HG02759 (cell line): Measurements from ENCODE around the gene KDM1A.

Experiments
- ATAC-seq: cut with Tn5 transposase; IDR thresholded peaks from one replicate; pipeline ENCODE4 v1.9.1; 2021; ENCODE audit warnings: mild to moderate bottlenecking, moderate library complexity; ENCODE audit not compliant: unreplicated experiment

KDM1A gene

GRCh38 chr1:23103001-23103889 is 84.0 kb downstream of the KDM1A start:
- no peak for ATAC-seq

- no peak for ATAC-seq
Measured at GRCh38 chr1:23108918-23109533, 89.8 kb downstream of the KDM1A start.

- ATAC-seq = no peak
Measured at GRCh38 chr1:23110391-23110790, 91.1 kb downstream of the KDM1A start.

- no peak for ATAC-seq
Measured at GRCh38 chr1:23111600-23112535, 92.6 kb downstream of the KDM1A start.

GRCh38 chr1:23114424-23115079 is 95.3 kb downstream of the KDM1A start:
- no peak for ATAC-seq

- ATAC-seq = no peak
Measured at GRCh38 chr1:23116216-23116836, 97.1 kb downstream of the KDM1A start.

- ATAC-seq = no peak
Measured at GRCh38 chr1:23116921-23117699, 97.8 kb downstream of the KDM1A start.

GRCh38 chr1:23118407-23118806 is 99.1 kb downstream of the KDM1A start:
- ATAC-seq = no peak

- ATAC-seq = no peak
Measured at GRCh38 chr1:23118957-23119792, 99.9 kb downstream of the KDM1A start.

GRCh38 chr1:23120383-23120782 is 101.1 kb downstream of the KDM1A start:
- ATAC-seq = no peak

GRCh38 chr1:23122023-23122748 is 102.9 kb downstream of the KDM1A start:
- no peak for ATAC-seq

GRCh38 chr1:23122796-23123195 is 103.5 kb downstream of the KDM1A start:
- ATAC-seq = no peak

GRCh38 chr1:23123528-23123927 is 104.3 kb downstream of the KDM1A start:
- no peak for ATAC-seq

- no peak for ATAC-seq
Measured at GRCh38 chr1:23124259-23125026, 105.2 kb downstream of the KDM1A start.

- no peak for ATAC-seq
Measured at GRCh38 chr1:23125489-23125888, 106.2 kb downstream of the KDM1A start.

- ATAC-seq = no peak
Measured at GRCh38 chr1:23126200-23126599, 106.9 kb downstream of the KDM1A start.

- ATAC-seq = no peak
Measured at GRCh38 chr1:23126801-23127200, 107.5 kb downstream of the KDM1A start.
